NCI-H1092 treated with DMSO at 0.1 percent for 48 hours (cell line): Measurements from ENCODE around the gene TMEM225B.
"Not testable (repeated sequence)": the region's sequence is repeated elsewhere in the genome, so short reads cannot be mapped to it uniquely, and the experiment has no call there.

ENCODE experiments used
- DNase-seq: peaks from one replicate; lab custom pipeline; 2025; lab: John Stamatoyannopoulos, UW

TMEM225B gene

GRCh38 chr7:99623091-99623693, 25.1 kb downstream of the TMEM225B start:
- no peak for DNase-seq

GRCh38 chr7:99623702-99624447, 25.8 kb downstream of the TMEM225B start:
- DNase-seq = no peak

GRCh38 chr7:99624484-99624883, 26.4 kb downstream of the TMEM225B start:
- no peak for DNase-seq

- no peak for DNase-seq
These were observed 27.3 kb downstream of the TMEM225B start for GRCh38 chr7:99625321-99625720.

GRCh38 chr7:99625961-99626360, 27.9 kb downstream of the TMEM225B start:
- DNase-seq = no peak

- no peak for DNase-seq
These were observed 28.6 kb downstream of the TMEM225B start for GRCh38 chr7:99626661-99627060.

- no peak for DNase-seq
These were observed 29.4 kb downstream of the TMEM225B start for GRCh38 chr7:99627513-99627912.

- DNase-seq = no peak
These were observed 30.7 kb downstream of the TMEM225B start for GRCh38 chr7:99628471-99629465.

GRCh38 chr7:99629643-99630042, 31.6 kb downstream of the TMEM225B start:
- DNase-seq = no peak

GRCh38 chr7:99631295-99632109, 33.4 kb downstream of the TMEM225B start:
- no peak for DNase-seq

GRCh38 chr7:99637414-99637813, 39.3 kb downstream of the TMEM225B start:
- not testable (repeated sequence) for DNase-seq

- no peak for DNase-seq
These were observed 40.7 kb downstream of the TMEM225B start for GRCh38 chr7:99638731-99639130.

- no peak for DNase-seq
These were observed 41.2 kb downstream of the TMEM225B start for GRCh38 chr7:99639267-99639666.

- DNase-seq = no peak
These were observed 44.0 kb downstream of the TMEM225B start for GRCh38 chr7:99642027-99642426.

GRCh38 chr7:99643464-99643863, 45.4 kb downstream of the TMEM225B start:
- DNase-seq = no peak

GRCh38 chr7:99644431-99644830, 46.4 kb downstream of the TMEM225B start:
- DNase-seq = no peak

GRCh38 chr7:99645590-99645989, 47.5 kb downstream of the TMEM225B start:
- no peak for DNase-seq

GRCh38 chr7:99648843-99649242, 50.8 kb downstream of the TMEM225B start:
- no peak for DNase-seq

- DNase-seq = no peak
These were observed 53.2 kb downstream of the TMEM225B start for GRCh38 chr7:99651290-99651689.

GRCh38 chr7:99652671-99653070, 54.6 kb downstream of the TMEM225B start:
- no peak for DNase-seq

GRCh38 chr7:99653269-99653668, 55.2 kb downstream of the TMEM225B start:
- not testable (repeated sequence) for DNase-seq

- no peak for DNase-seq
These were observed 55.7 kb downstream of the TMEM225B start for GRCh38 chr7:99653754-99654153.
